Colonic mucosa (tissue), 4 donors: ENCODE results near the gene ZDHHC6. TPM values are rescaled to one million over a fixed set of nuclear protein-coding genes. Genes with fewer than 3 reads are reported as not detected.
"Not testable (repeated sequence)": the region's sequence is repeated elsewhere in the genome, so short reads cannot be mapped to it uniquely, and the experiment has no call there.

ENCODE experiments used
- DNase-seq: peaks from one replicate; pipeline ENCODE4 v3.0.0-alpha.2; 2020
- H3K27ac ChIP-seq: fragments of 200-600 bp; one replicate; pipeline ENCODE4 v1.8.0; 2021
- H3K27me3 ChIP-seq: fragments of 200-600 bp; one replicate; pipeline ENCODE4 v1.8.0; 2021
- H3K36me3 ChIP-seq: fragments of 200-600 bp; one replicate; pipeline ENCODE4 v1.8.0; 2021
- H3K4me1 ChIP-seq: fragments of 200-600 bp; one replicate; pipeline ENCODE4 v1.8.0; 2021; ENCODE audit warnings: mild to moderate bottlenecking
- H3K4me3 ChIP-seq: fragments of 200-600 bp; one replicate; pipeline ENCODE4 v1.8.0; 2021
- H3K9ac ChIP-seq, 2 donors: one replicate each; pipeline ENCODE4 v1.7.0; 2013; ENCODE audit warnings: control low read depth in 2 of 2, low read depth in 2 of 2, low read length in 2 of 2
- H3K9me3 ChIP-seq: fragments of 200-600 bp; one replicate; pipeline ENCODE4 v1.8.0; 2021
- CTCF ChIP-seq: fragments of 200-600 bp; IDR thresholded peaks from one replicate; pipeline ENCODE4 v1.8.0; 2022; ENCODE audit warnings: antibody characterized with exemption, mild to moderate bottlenecking
- intact Hi-C: fragments of 100-400 bp; cut with DNase I; formaldehyde crosslinking; loops from one replicate; pipeline ENCODE4 v1.14.1; 2022
- total RNA-seq, 2 donors: library from RNA; stranded (reverse); fragmentation: NEBNext Ultra II Directional in 1 of 2; extraction: Animal tissue kit (Norgen Biotek cat#: 25700) in 1 of 2; gene quantifications; one replicate each; pipeline ENCODE4 v1.2.1, GENCODE V29; 2021
- donor health status: healthy.
- donor health status: DM: no; HTN: no; CAD: no.
- donor health status: DM: no; HTN: no; CAD: no.

Gene ZDHHC6
- total RNA-seq, 2 donors from 2014 or later, result 37.9 to 50.7 TPM

GRCh38 chr10:112466802-112467201 lies 20.1 kb upstream of the ZDHHC6 start:
- Histone ChIP-seq H3K9me3 (no peaks in the 10 kb centered on the region), H3K4me3 (no peak overlapping the region), H3K4me1 (no peaks in the 10 kb centered on the region), H3K27me3 (no peaks in the 10 kb centered on the region), H3K9ac (no peak overlapping the region), H3K27ac (no peak overlapping the region), H3K36me3 (peaks cover 3% of the 10 kb centered on the region)
- TF ChIP-seq CTCF, result no peak
- intact Hi-C loops, result no loop called here
- no peak for DNase-seq

- intact Hi-C loops, result no loop called here
- H3K9me3 ChIP-seq, result no peaks in the 10 kb centered on the region
- no peaks in the 10 kb centered on the region for H3K27me3 ChIP-seq
- DNase-seq, result no peak
- H3K4me1 ChIP-seq, result no peaks in the 10 kb centered on the region
- no peak overlapping the region for H3K27ac ChIP-seq
- H3K36me3 ChIP-seq, result peaks cover 3% of the 10 kb centered on the region
- H3K9ac ChIP-seq, result no peak overlapping the region
- no peak overlapping the region for H3K4me3 ChIP-seq
- no peak for TF ChIP-seq CTCF
These were observed 18.7 kb upstream of the ZDHHC6 start for GRCh38 chr10:112465299-112465883.

- H3K9me3 ChIP-seq, H3K9ac ChIP-seq, H3K27me3 ChIP-seq, H3K4me1 ChIP-seq, H3K4me3 ChIP-seq, DNase-seq, H3K27ac ChIP-seq, H3K36me3 ChIP-seq, intact Hi-C loops: not testable (repeated sequence)
These were observed 17.4 kb upstream of the ZDHHC6 start for GRCh38 chr10:112464074-112464473.

- no peak for DNase-seq
- no peak overlapping the region for H3K9ac ChIP-seq
- no peak overlapping the region for H3K4me3 ChIP-seq
- no peaks in the 10 kb centered on the region for H3K36me3 ChIP-seq
- no peak for TF ChIP-seq CTCF
- H3K9me3 ChIP-seq, result no peaks in the 10 kb centered on the region
- no peaks in the 10 kb centered on the region for H3K4me1 ChIP-seq
- no peaks in the 10 kb centered on the region for H3K27me3 ChIP-seq
- intact Hi-C loops, result no loop called here
- no peak overlapping the region for H3K27ac ChIP-seq
These were observed 14.5 kb upstream of the ZDHHC6 start for GRCh38 chr10:112461029-112461887.

GRCh38 chr10:112460366-112460765 lies 13.7 kb upstream of the ZDHHC6 start:
- intact Hi-C loops, result no loop called here
- H3K27me3 ChIP-seq, result no peaks in the 10 kb centered on the region
- no peak overlapping the region for H3K4me3 ChIP-seq
- H3K9me3 ChIP-seq, result no peaks in the 10 kb centered on the region
- H3K4me1 ChIP-seq, result no peaks in the 10 kb centered on the region
- H3K9ac ChIP-seq, result no peak overlapping the region
- H3K27ac ChIP-seq, result no peak overlapping the region
- TF ChIP-seq CTCF, result no peak
- no peak for DNase-seq
- no peaks in the 10 kb centered on the region for H3K36me3 ChIP-seq

- intact Hi-C loops, result no loop called here
- Histone ChIP-seq H3K9ac (no peak overlapping the region), H3K27me3 (no peaks in the 10 kb centered on the region), H3K27ac (no peak overlapping the region), H3K4me1 (no peaks in the 10 kb centered on the region), H3K36me3 (no peaks in the 10 kb centered on the region), H3K9me3 (no peaks in the 10 kb centered on the region), H3K4me3 (no peak overlapping the region)
- DNase-seq, result no peak
- no peak for TF ChIP-seq CTCF
These were observed 9.8 kb upstream of the ZDHHC6 start for GRCh38 chr10:112456533-112456932.
